SIG-M5 treated with dmso at 0.1 percent for 504 hours (cell line): ENCODE results near the gene TNFRSF19.

Experiments
- DNase-seq: peaks from one replicate; lab custom pipeline; 2025; ENCODE audit not compliant: unreplicated experiment; lab: John Stamatoyannopoulos, UW

Gene TNFRSF19

DNA sequence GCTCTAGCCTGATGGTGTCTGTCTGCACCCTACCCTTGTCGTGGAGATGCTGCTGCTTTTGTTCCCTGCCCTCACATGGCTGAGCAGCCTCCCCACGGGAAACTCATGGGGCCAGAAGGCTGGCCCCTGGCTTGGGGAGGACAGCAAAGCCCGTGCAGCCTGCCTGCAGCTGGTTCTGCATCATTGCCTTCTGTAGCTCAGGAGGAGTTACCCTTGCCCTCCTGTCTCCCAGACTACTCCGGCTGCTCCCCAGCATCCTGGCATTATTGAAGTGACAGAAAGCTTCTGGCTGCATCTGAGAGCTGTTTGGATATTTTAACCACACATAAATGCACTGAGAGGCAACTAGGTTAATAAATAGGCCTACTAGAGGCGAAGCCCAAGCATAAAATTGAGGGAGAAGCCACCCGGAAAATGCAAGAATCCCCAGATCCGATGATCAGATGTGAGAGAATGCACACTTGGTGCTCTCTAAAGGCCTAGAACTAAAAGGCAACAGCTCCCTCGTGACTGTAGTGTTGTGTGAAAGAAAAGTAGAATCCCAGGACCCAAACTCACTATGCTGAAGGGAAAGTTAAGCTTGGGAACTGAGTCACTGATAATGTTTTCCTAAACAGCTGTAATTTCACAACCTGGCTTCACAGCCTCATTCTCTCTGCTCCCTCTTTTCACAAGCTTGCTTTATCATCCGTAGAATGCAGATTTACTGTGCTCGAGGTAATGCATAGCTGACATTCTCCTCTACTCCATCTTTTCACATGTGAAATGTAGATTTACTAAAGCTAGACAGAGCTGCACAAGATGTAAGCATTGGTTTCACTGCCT, 110.8 kb downstream of the TNFRSF19 start:
- DNase-seq: no peak

DNA sequence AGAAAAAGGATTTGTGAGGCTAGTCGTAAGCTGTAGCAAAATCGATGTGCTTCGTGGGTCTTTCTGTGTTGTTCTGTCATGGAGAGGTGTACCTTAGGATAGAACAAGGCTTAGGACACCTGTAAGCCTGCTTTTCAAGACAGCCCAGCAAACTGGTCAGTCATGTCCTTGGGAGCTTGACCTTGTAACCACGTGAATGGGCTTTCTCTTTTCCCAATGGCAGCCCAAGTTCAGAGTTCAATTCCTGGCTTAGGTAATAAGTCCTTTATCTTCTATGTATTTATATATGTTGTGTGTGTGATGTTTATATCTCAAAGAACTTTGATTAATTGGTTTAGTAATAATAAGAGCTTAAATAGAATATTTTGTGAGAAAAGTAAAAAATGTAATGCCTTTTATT, 112.9 kb downstream of the TNFRSF19 start:
- DNase-seq: no peak

GRCh38 chr13:23684647-23685046, 114.4 kb downstream of the TNFRSF19 start:
- DNase-seq: no peak

DNA sequence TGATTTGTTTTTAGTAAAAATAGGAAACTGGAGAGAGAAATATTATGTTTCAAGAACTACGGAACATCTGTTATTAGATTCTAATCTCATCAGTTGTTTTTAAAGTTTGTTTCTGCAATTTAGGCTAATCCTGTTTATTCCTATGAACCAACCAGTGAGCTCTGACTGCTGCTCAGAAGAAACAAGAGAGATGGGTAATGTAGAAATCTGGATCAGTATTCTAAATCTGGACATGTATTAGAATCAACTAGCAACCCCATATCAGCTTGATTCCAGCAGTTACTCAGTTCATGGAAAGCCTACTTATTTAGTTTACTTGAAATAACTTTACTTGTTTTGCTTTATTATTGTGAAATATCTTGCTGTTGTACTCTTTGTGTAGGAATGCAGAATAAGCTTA, 115.2 kb downstream of the TNFRSF19 start:
- DNase-seq: no peak

DNA sequence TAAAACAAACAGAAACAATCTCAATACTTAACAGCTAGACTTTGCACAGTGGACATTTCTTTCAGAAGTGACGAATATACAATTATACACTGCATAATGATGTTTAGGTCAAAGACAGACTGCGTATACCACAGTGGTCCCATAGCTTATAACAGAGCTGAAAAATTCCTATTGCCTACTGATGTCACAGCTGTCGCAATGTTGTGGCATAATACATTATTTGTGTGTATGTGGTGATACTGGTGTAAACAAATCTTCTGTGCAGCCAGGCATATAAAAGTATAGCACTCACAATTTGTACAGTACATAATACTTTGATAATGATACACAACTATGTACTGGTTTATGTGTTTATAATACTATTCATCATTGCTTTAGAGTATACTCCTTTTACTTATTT, 116.7 kb downstream of the TNFRSF19 start:
- DNase-seq: no peak

DNA sequence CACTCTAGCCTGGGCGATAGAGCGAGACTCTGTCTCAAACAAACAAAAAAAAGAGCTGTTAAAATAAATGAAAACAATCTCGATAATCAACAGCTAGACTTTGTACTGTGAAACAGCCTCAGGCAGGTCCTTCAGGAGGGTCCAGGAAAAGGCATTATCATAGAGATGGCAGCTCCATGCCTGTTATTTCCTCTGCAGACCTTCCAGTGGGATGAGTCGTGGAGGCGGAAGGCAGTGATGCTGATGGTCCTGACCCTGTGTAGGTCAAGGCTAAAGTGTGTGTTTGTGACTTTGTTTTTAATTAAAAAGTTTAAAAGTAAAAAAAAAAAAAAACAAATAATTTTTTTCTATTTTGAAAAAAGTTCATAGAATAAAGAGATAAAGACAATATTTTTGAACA, 117.4 kb downstream of the TNFRSF19 start:
- DNase-seq: no peak

GRCh38 chr13:23688336-23688735, 118.1 kb downstream of the TNFRSF19 start:
- DNase-seq: no peak

- no peak for DNase-seq
Measured at GRCh38 chr13:23690668-23691067, 120.5 kb downstream of the TNFRSF19 start.

DNA sequence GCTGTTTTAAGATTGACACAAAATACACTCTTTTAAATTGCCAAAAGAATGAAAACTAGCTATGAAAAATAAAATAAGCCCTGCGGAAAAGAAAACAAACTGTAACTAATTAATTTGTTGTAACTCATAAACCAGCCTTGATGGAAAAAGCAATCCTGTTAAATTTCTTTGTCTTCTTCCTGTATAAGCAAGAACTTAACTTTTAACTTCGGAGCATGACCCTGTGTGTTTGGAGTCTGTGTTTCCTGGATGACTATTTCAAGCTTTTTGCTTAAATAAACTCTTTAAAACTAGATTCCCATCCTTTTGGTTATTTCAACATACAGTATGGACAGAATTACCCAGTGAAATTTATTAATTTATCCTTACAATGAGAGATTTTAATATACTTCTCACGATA, 122.6 kb downstream of the TNFRSF19 start:
- no peak for DNase-seq

DNA sequence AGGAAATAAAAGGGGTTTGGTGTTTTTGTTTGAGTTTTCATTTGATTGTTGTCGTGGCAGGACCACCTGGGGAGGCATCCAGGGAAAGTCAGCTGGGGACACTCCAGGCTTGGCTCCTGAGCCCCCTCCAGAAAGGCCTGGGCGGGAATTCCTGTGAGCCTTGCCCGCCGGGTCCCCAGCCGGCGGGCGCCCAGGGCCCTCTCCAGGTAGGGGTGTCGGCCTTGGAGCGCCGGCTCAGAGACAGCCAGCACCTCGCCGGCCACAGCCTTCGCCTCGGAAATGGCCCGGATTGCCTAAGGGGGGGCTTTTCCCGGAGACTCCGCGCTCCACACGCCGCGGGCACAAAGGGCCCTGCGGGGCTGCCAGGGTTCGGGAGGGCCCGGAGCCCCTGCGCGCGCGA, 125.0 kb downstream of the TNFRSF19 start:
- no peak for DNase-seq

GRCh38 chr13:23695711-23696464, 125.7 kb downstream of the TNFRSF19 start:
- DNase-seq: no peak

- no peak for DNase-seq
Measured at GRCh38 chr13:23696610-23697009, 126.4 kb downstream of the TNFRSF19 start.

DNA sequence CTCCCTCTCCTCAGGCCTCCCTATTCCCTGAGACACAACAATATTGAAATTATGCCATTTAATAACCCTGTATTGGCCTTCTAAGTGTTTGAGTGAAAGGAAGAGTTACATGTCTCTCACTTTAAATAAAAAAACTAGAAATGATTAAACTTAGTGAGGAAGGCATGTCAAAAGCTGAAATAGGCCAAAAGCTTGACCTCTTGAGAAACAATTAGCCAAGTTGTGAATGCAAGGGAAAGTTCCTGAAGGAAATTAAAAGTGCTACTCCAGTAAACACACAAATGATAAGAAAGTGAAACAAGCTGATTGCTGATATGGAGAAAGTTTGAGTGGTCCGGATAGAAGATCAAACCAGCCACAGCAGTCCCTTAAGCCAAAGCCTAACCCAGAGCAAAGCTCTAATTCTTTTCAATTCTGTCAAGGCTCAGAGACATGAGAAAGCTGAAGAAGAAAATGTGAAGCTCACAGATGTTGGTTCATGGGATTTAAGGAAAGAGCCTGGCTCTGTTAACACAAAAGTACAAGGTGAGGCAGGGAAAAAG, 127.6 kb downstream of the TNFRSF19 start:
- DNase-seq: no peak

GRCh38 chr13:23699271-23699670, 129.1 kb downstream of the TNFRSF19 start:
- no peak for DNase-seq

GRCh38 chr13:23701186-23701585, 131.0 kb downstream of the TNFRSF19 start:
- DNase-seq: no peak

DNA sequence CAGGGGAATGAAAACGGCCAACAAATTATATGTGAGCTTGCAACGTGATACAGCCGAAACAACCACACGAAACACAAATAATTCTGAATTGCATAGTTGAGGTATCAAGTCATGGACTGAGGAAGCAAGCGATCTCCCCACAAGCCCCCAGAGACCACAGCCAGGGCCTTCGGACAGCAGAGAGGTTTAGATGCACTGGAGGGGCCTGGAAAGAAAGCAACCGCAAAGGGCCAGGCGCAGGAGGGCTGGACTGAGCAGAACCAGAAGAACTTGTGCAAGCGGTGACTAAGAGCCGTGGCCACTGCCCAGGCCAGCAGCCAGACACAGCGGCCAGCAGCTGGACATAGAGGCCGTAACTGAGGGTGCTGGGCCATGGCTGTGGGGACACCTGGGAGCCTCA, 131.4 kb downstream of the TNFRSF19 start:
- DNase-seq: no peak

- DNase-seq: no peak
Measured at GRCh38 chr13:23703246-23703860, 133.1 kb downstream of the TNFRSF19 start.

- DNase-seq: no peak
Measured at GRCh38 chr13:23705583-23705982, 135.4 kb downstream of the TNFRSF19 start.

- peak; percentile 3 for DNase-seq
Measured at GRCh38 chr13:23707674-23708073, 137.5 kb downstream of the TNFRSF19 start.

DNA sequence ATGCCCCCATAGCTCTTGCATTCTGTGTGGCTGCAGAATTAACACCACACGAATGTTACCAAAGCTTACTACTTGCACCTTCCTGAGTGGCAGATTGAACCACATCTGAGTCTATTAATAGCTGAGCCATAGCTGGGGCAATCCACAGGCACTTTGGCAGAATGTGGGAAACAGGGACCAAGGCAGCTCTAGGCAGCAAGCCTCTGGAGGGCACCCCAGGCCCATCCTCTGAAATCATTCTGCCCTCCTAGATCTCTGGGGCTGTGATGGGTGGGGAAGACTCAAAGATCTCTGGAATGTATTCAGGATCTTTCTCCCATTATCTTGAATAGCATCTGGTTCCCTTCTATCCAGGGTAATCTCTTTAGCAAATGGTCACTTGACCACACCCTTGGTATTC, 139.3 kb downstream of the TNFRSF19 start:
- no peak for DNase-seq

GRCh38 chr13:23710366-23710765, 140.2 kb downstream of the TNFRSF19 start:
- DNase-seq: no peak

GRCh38 chr13:23711355-23711754, 141.1 kb downstream of the TNFRSF19 start:
- no peak for DNase-seq
